ENCODE results near the gene PLSCR2. TPM values are rescaled to one million over a fixed set of nuclear protein-coding genes. Genes with fewer than 3 reads are reported as not detected.

The PLSCR2 gene
- total RNA-seq, 1 experiment from 2014 or later: not detected

DNA sequence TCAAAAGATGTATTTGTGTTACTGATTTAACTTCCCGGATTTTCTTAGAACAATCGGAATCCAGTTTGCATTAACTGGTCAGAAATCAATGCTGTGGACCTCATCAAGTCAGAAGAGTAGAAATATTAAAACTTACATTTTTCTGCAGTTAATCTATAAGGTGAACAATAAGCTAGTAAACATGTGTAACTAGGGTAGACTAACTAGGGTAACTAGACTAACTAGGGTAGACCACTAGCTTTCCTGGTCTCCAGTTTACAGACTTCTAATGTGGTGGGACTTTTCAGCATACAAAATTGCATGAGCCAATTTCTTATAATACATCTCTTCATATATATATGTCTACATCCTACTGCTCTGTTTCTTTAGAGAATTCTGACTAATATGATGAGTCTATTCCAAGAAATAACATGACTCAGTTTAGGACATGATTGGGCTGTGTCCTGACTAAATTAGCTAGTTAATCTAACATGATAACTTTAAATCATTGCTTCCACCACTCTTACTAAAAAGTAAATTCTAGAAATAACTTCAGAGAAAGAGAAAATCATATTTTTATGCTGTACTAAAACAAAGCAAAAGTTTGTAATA lies 5.3 kb downstream of the PLSCR2 start:
- Histone ChIP-seq H3K27ac (ENCODE audit: low read length) (peak overlapping the region; percentile 35), H3K9ac (ENCODE audit: low read length) (no peak overlapping the region), H4K20me1 (ENCODE audit: low read length) (no peaks in the 10 kb centered on the region), H3K27me3 (ENCODE audit: low read length) (no peaks in the 10 kb centered on the region), H2AFZ (ENCODE audit: low read length) (no peak overlapping the region), H3K9me3 (ENCODE audit: low read length) (no peaks in the 10 kb centered on the region), H3K79me2 (ENCODE audit: low read length) (no peaks in the 10 kb centered on the region), H3K4me3 (ENCODE audit: low read length) (no peak overlapping the region), H3K4me2 (ENCODE audit: low read length) (peak overlapping the region; percentile 21; the same call in 1 of the 2 replicates), H3K36me3 (ENCODE audit: low read depth, low read length) (no peaks in the 10 kb centered on the region), H3K4me1 (ENCODE audit: insufficient read depth, low read length) (peaks cover 55% of the 10 kb centered on the region), H3F3A (ENCODE audit: low read length, unreplicated experiment) (no peaks in the 10 kb centered on the region), H3K9me2 (replicated peaks; ENCODE audit: low read length) (no peaks in the 10 kb centered on the region)
- TF ChIP-seq, protein P1, sequence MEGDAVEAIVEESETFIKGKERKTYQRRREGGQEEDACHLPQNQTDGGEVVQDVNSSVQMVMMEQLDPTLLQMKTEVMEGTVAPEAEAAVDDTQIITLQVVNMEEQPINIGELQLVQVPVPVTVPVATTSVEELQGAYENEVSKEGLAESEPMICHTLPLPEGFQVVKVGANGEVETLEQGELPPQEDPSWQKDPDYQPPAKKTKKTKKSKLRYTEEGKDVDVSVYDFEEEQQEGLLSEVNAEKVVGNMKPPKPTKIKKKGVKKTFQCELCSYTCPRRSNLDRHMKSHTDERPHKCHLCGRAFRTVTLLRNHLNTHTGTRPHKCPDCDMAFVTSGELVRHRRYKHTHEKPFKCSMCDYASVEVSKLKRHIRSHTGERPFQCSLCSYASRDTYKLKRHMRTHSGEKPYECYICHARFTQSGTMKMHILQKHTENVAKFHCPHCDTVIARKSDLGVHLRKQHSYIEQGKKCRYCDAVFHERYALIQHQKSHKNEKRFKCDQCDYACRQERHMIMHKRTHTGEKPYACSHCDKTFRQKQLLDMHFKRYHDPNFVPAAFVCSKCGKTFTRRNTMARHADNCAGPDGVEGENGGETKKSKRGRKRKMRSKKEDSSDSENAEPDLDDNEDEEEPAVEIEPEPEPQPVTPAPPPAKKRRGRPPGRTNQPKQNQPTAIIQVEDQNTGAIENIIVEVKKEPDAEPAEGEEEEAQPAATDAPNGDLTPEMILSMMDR (conservative IDR thresholded peaks at IDR 0.05; ENCODE audit: low read depth, low read length): no peak
- TF ChIP-seq EZH2phosphoT487 (IDR thresholded peaks at IDR 0.05; ENCODE audit: borderline replicate concordance, low read length): no peak
- TF ChIP-seq EZH2 (IDR thresholded peaks at IDR 0.05; ENCODE audit: low read length, unreplicated experiment): no peak
- DNase-seq: peak; percentile 76
- ChIA-PET CTCF (no interaction called here), POLR2A (ENCODE audit: unreplicated experiment) (no interaction called here)
- no TSS peak for BruUV-seq (replicated peaks)
- ATAC-seq: peak; percentile 45
- intact Hi-C loops (cut with micrococcal nuclease): loop anchor here (1.0 kb wide), 1 partner anchor 39 kb away; no protein-coding TSS in a partner anchor

DNA sequence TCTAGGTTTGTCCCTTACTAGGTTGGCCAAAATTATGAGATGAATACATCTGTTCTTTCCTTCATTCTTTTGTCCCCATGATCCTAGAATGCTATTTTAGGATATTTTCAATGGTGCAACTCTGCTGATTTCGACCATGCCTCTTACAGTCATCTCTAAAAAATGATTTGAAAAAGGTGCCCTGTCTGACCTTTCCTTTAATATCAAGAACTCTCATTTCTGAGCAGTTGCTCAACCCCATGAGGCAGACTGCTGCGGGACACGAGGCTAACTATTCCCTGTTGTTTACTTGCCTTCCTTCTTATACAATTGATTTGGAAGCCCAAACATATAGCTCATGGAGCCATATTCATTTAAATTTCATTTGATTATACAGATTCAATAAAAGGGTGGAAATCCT lies 14.6 kb downstream of the PLSCR2 start:
- no peaks in the 10 kb centered on the region for H4K20me1 ChIP-seq (ENCODE audit: low read length)
- no peaks in the 10 kb centered on the region for H3K4me1 ChIP-seq (ENCODE audit: insufficient read depth, low read length)
- DNase-seq (no peak), ATAC-seq (no peak)
- H3K9ac ChIP-seq (ENCODE audit: low read length): no peak overlapping the region
- no peaks in the 10 kb centered on the region for H3F3A ChIP-seq (ENCODE audit: low read length, unreplicated experiment)
- H3K27me3 ChIP-seq (ENCODE audit: low read length): no peaks in the 10 kb centered on the region
- intact Hi-C loops (cut with micrococcal nuclease): no loop called here
- no peaks in the 10 kb centered on the region for H3K9me3 ChIP-seq (ENCODE audit: low read length)
- no peak overlapping the region for H3K27ac ChIP-seq (ENCODE audit: low read length)
- no peak overlapping the region for H3K4me3 ChIP-seq (ENCODE audit: low read length)
- ChIA-PET CTCF (no interaction called here), POLR2A (ENCODE audit: unreplicated experiment) (no interaction called here)
- no TSS peak for BruUV-seq (replicated peaks)
- no peak overlapping the region for H2AFZ ChIP-seq (ENCODE audit: low read length)
- no peaks in the 10 kb centered on the region for H3K9me2 ChIP-seq (replicated peaks; ENCODE audit: low read length)
- H3K4me2 ChIP-seq (ENCODE audit: low read length): no peak overlapping the region
- H3K79me2 ChIP-seq (ENCODE audit: low read length): no peaks in the 10 kb centered on the region
- TF ChIP-seq EZH2phosphoT487 (IDR thresholded peaks at IDR 0.05; ENCODE audit: borderline replicate concordance, low read length) (no peak), EZH2 (IDR thresholded peaks at IDR 0.05; ENCODE audit: low read length, unreplicated experiment) (no peak)
- TF ChIP-seq, protein P1 (conservative IDR thresholded peaks at IDR 0.05; ENCODE audit: low read depth, low read length): no peak
- H3K36me3 ChIP-seq (ENCODE audit: low read depth, low read length): no peaks in the 10 kb centered on the region

DNA sequence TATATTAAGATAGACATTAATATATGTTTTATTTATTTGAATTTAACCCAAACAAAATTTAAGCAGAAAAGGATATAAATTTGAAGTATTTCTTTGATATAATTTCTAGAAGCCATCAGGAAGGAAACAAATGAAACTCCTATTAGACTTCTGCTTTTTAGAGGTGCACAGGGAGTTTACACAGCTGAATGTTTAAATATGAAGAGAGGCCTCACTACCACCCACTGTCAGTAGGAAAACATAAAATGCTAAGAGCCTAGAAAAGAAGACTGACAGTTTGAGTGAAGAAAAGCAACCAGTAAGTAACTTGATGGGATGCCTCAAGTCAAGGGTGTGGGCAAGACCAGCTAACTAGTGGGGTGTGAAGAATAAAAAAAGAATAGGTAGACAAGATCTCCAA lies 19.7 kb downstream of the PLSCR2 start:
- no TSS peak for BruUV-seq (replicated peaks)
- no peak overlapping the region for H3K27ac ChIP-seq (ENCODE audit: low read length)
- no peaks in the 10 kb centered on the region for H3K9me2 ChIP-seq (replicated peaks; ENCODE audit: low read length)
- H3K79me2 ChIP-seq (ENCODE audit: low read length): no peaks in the 10 kb centered on the region
- H2AFZ ChIP-seq (ENCODE audit: low read length): no peak overlapping the region
- ChIA-PET CTCF (no interaction called here), POLR2A (ENCODE audit: unreplicated experiment) (no interaction called here)
- no peak overlapping the region for H3K4me2 ChIP-seq (ENCODE audit: low read length)
- DNase-seq (no peak), ATAC-seq (no peak)
- TF ChIP-seq EZH2 (IDR thresholded peaks at IDR 0.05; ENCODE audit: low read length, unreplicated experiment): no peak
- no peak for TF ChIP-seq EZH2phosphoT487 (IDR thresholded peaks at IDR 0.05; ENCODE audit: borderline replicate concordance, low read length)
- H3K4me3 ChIP-seq (ENCODE audit: low read length): no peak overlapping the region
- H3K9me3 ChIP-seq (ENCODE audit: low read length): no peaks in the 10 kb centered on the region
- no peak overlapping the region for H3K9ac ChIP-seq (ENCODE audit: low read length)
- H3K36me3 ChIP-seq (ENCODE audit: low read depth, low read length): no peaks in the 10 kb centered on the region
- intact Hi-C loops (cut with micrococcal nuclease): no loop called here
- H3F3A ChIP-seq (ENCODE audit: low read length, unreplicated experiment): no peaks in the 10 kb centered on the region
- no peaks in the 10 kb centered on the region for H4K20me1 ChIP-seq (ENCODE audit: low read length)
- H3K27me3 ChIP-seq (ENCODE audit: low read length): no peaks in the 10 kb centered on the region
- no peaks in the 10 kb centered on the region for H3K4me1 ChIP-seq (ENCODE audit: insufficient read depth, low read length)

Measured in PC-3 (cell line).